SK-N-SH (cell line): Measurements from ENCODE around the gene NCBP3. TPM values are rescaled to one million over a fixed set of nuclear protein-coding genes. Genes with fewer than 3 reads are reported as not detected.

Experiments
- CTCF ChIA-PET: fragments of 300-600, 350-600 bp; formaldehyde crosslinking; extraction: SDS; loops from one replicate; lab custom pipeline; 2021; lab: Yijun Ruan, JAX
- POLR2A ChIA-PET: fragments of 350-600 bp; sonication (Branson Sonifier 250); formaldehyde crosslinking; extraction: SDS; loops from one replicate; lab custom pipeline; 2020; ENCODE audit warnings: antibody characterized with exemption, inconsistent platforms; lab: Yijun Ruan, JAX
- DNase-seq: peaks from one replicate; pipeline ENCODE4 v3.0.0; 2012
- H2AFZ ChIP-seq: fragments of 200-600 bp; sonication (generic); 2 replicates; pipeline ENCODE4 v1.8.1; 2016; ENCODE audit warnings: antibody characterized with exemption, mild to moderate bottlenecking, low read depth
- H3F3A ChIP-seq: fragments of 200-600 bp; sonication (generic); replicated peaks from 2 replicates; pipeline ENCODE3; 2016; ENCODE audit warnings: antibody characterized with exemption, mild to moderate bottlenecking; ENCODE audit not compliant: insufficient read depth
- H3K27ac ChIP-seq, 2 experiments: fragments of 200-500 bp in 1 of 2; fragments of 200-600 bp in 1 of 2; sonication (Bioruptor generic) in 1 of 2; sonication (generic), shearing (Covaris generic) in 1 of 2; 2 replicates each; pipeline versions ENCODE4 v1.5.1 to v1.6.1; 2014 to 2016; ENCODE audit warnings: low read depth in 2 of 2, inconsistent platforms in 1 of 2, low read length in 1 of 2, mild to moderate bottlenecking in 1 of 2, mixed read lengths in 1 of 2
- H3K27me3 ChIP-seq: fragments of 200-600 bp; sonication (generic), shearing (Covaris generic); 2 replicates; pipeline ENCODE4 v1.6.1; 2016; ENCODE audit warnings: mixed run types; ENCODE audit not compliant: insufficient read depth
- H3K36me3 ChIP-seq, 2 experiments: fragments of 200-500 bp in 1 of 2; fragments of 200-600 bp in 1 of 2; sonication (Bioruptor generic) in 1 of 2; sonication (generic) in 1 of 2; replicated peaks in 1 of 2; 2 replicates each; pipeline versions ENCODE3 to v1.5.1; 2014 to 2016; ENCODE audit warnings: low read length in 1 of 2, mild to moderate bottlenecking in 1 of 2; ENCODE audit not compliant: insufficient read depth in 2 of 2, control insufficient read depth in 1 of 2
- H3K4me1 ChIP-seq, 2 experiments: fragments of 200-500 bp in 1 of 2; fragments of 200-600 bp in 1 of 2; sonication (Bioruptor generic) in 1 of 2; sonication (generic), shearing (Covaris generic) in 1 of 2; 2 replicates each; pipeline versions ENCODE4 v1.5.1 to v1.6.1; 2014 to 2016; ENCODE audit warnings: low read depth in 1 of 2, low read length in 1 of 2, mixed run types in 1 of 2; ENCODE audit not compliant: insufficient read depth in 2 of 2, control insufficient read depth in 1 of 2
- H3K4me2 ChIP-seq: fragments of 200-600 bp; sonication (generic), shearing (Covaris generic); 2 replicates; pipeline ENCODE4 v1.6.1; 2017; ENCODE audit warnings: mixed run types
- H3K4me3 ChIP-seq, 2 experiments: fragments of 200-500 bp in 1 of 2; fragments of 200-600 bp in 1 of 2; sonication (Bioruptor generic) in 1 of 2; sonication (generic), shearing (Covaris generic) in 1 of 2; 2 replicates each; pipeline versions ENCODE4 v1.5.1 to v1.8.1; 2014 to 2016; ENCODE audit warnings: low read depth in 2 of 2, inconsistent platforms in 1 of 2, low read length in 1 of 2, mild to moderate bottlenecking in 1 of 2, mixed read lengths in 1 of 2, moderate library complexity in 1 of 2
- H3K79me2 ChIP-seq: fragments of 200-600 bp; sonication (generic); 2 replicates; pipeline ENCODE4 v1.8.1; 2017; ENCODE audit warnings: mild to moderate bottlenecking; ENCODE audit not compliant: insufficient read depth
- H3K9ac ChIP-seq: fragments of 200-600 bp; sonication (generic); 2 replicates; pipeline ENCODE4 v1.6.1; 2017; ENCODE audit warnings: mixed run types
- H3K9me2 ChIP-seq: fragments of 200-600 bp; sonication (generic); 2 replicates; pipeline ENCODE4 v1.6.1; 2017; ENCODE audit warnings: mixed run types
- H3K9me3 ChIP-seq: fragments of 200-600 bp; sonication (generic); 2 replicates; pipeline ENCODE4 v1.6.1; 2017; ENCODE audit warnings: mixed run types, mild to moderate bottlenecking, moderate library complexity
- H4K20me1 ChIP-seq: fragments of 200-600 bp; sonication (generic); 2 replicates; pipeline ENCODE4 v1.6.1; 2017; ENCODE audit warnings: mild to moderate bottlenecking, mixed run types; ENCODE audit not compliant: insufficient read depth
- CHD2 ChIP-seq: fragments of 150-350 bp; IDR thresholded peaks from 2 replicates; pipeline ENCODE4 v1.6.1; 2018; ENCODE audit warnings: low read length; ENCODE audit not compliant: partially characterized antibody
- ELF1 ChIP-seq: IDR thresholded peaks from 2 replicates; pipeline ENCODE4 v1.4.0; 2012
- EP300 ChIP-seq, 2 experiments: IDR thresholded peaks; 2 replicates each; pipeline versions ENCODE4 v1.4.0 to v1.6.1; 2012; ENCODE audit warnings: borderline replicate concordance in 1 of 2, low read depth in 1 of 2, low read length in 1 of 2
- FOSL2 ChIP-seq: IDR thresholded peaks from 2 replicates; pipeline ENCODE4 v1.4.0; 2012; ENCODE audit warnings: low read depth, mild to moderate bottlenecking, moderate library complexity, borderline replicate concordance
- FOXJ3 ChIP-seq: sonication (generic); formaldehyde crosslinking; IDR thresholded peaks from 2 replicates; pipeline ENCODE4 v1.5.1; 2020; ENCODE audit warnings: mild to moderate bottlenecking, missing genetic modification reagents
- JUND ChIP-seq: IDR thresholded peaks from 2 replicates; pipeline ENCODE4 v1.4.0; 2012
- MAX ChIP-seq: IDR thresholded peaks from 2 replicates; pipeline ENCODE4 v1.4.0; 2012; ENCODE audit warnings: low read depth
- MXI1 ChIP-seq: IDR thresholded peaks from 2 replicates; pipeline ENCODE4 v1.6.1; 2012; ENCODE audit warnings: mild to moderate bottlenecking, low read depth, low read length, improper control_type of control experiment
- NFIC ChIP-seq: IDR thresholded peaks from 2 replicates; pipeline ENCODE4 v1.4.0; 2012; ENCODE audit warnings: borderline replicate concordance
- RAD21 ChIP-seq: IDR thresholded peaks from 2 replicates; pipeline ENCODE4 v1.6.1; 2012; ENCODE audit warnings: mild to moderate bottlenecking, low read length
- RCOR1 ChIP-seq: fragments of 150-350 bp; IDR thresholded peaks from 2 replicates; pipeline ENCODE4 v1.6.1; 2017; ENCODE audit warnings: antibody characterized with exemption, low read length
- RFX5 ChIP-seq: IDR thresholded peaks from 2 replicates; pipeline ENCODE4 v1.6.1; 2012; ENCODE audit warnings: mild to moderate bottlenecking, improper control_type of control experiment, low read length
- RXRA ChIP-seq: IDR thresholded peaks from 2 replicates; pipeline ENCODE4 v1.4.0; 2012; ENCODE audit warnings: low read depth, mild to moderate bottlenecking, borderline replicate concordance
- SIN3A ChIP-seq: IDR thresholded peaks from 2 replicates; pipeline ENCODE4 v1.6.1; 2012; ENCODE audit warnings: low read depth, mild to moderate bottlenecking, low read length, moderate library complexity, borderline replicate concordance
- TAF1 ChIP-seq: IDR thresholded peaks from 2 replicates; pipeline ENCODE4 v1.6.1; 2012; ENCODE audit warnings: low read depth, mild to moderate bottlenecking, low read length, moderate library complexity, borderline replicate concordance
- TCF12 ChIP-seq: IDR thresholded peaks from 2 replicates; pipeline ENCODE4 v1.4.0; 2012
- YY1 ChIP-seq: IDR thresholded peaks from 2 replicates; pipeline ENCODE4 v1.4.0; 2012; ENCODE audit warnings: low read depth, mild to moderate bottlenecking
- WGBS: methylation state at CpG from one replicate; pipeline ENCODE4 v1.1.6; 2017; ENCODE audit warnings: low lambda C conversion rate; 5-methylcytosine and 5-hydroxymethylcytosine counted together
- polyA plus RNA-seq, 3 experiments: library from polyadenylated mRNA; depleted of rRNA; stranded (reverse); fragments of >200 nt; gene quantifications; 2 replicates each; pipeline ENCODE4 v1.2.3, GENCODE V29; 2012
- TF ChIP-seq, protein P1 (sequence below): fragments of 150-350 bp; IDR thresholded peaks from 2 replicates; pipeline ENCODE4 v1.6.1; 2017; ENCODE audit warnings: antibody characterized with exemption, low read length, low read depth, borderline replicate concordance
- TF ChIP-seq, protein P2 (sequence below): IDR thresholded peaks from 2 replicates; pipeline ENCODE4 v1.4.0; 2012; ENCODE audit warnings: low read depth, borderline replicate concordance

NCBP3 gene
- polyA plus RNA-seq, 1 of the 3 experiments (the other 2 are of a cell fraction) = 6.5 TPM

GRCh38 chr17:3887804-3888203 is 41.8 kb upstream of the NCBP3 start (continued):
- TF ChIP-seq, protein P1, sequence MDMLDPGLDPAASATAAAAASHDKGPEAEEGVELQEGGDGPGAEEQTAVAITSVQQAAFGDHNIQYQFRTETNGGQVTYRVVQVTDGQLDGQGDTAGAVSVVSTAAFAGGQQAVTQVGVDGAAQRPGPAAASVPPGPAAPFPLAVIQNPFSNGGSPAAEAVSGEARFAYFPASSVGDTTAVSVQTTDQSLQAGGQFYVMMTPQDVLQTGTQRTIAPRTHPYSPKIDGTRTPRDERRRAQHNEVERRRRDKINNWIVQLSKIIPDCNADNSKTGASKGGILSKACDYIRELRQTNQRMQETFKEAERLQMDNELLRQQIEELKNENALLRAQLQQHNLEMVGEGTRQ = no peak
- no peak for TF ChIP-seq RXRA
- TF ChIP-seq, all 33 proteins: peak for 0

- Histone ChIP-seq H3K9me2 (no peaks in the 10 kb centered on the region), H2AFZ (no peak overlapping the region), H3K9ac (no peak overlapping the region), H3K4me2 (no peak overlapping the region), H3K27ac (no peak overlapping the region), H3F3A (peaks cover 10% of the 10 kb centered on the region), H3K4me1 (peaks cover 9 to 34% of the 10 kb centered on the region in 2 experiments; a peak in 3 of 4 replicates), H3K36me3 (peaks cover 0 to 5% of the 10 kb centered on the region in 2 experiments), H3K27me3 (no peaks in the 10 kb centered on the region), H4K20me1 (0 out of 2 replicates have a peak, but pooled peaks cover 4% of the 10 kb centered on the region), H3K4me3 (no peak overlapping the region), H3K9me3 (no peaks in the 10 kb centered on the region), H3K79me2 (peaks cover 18% of the 10 kb centered on the region; the same call in 1 of the 2 replicates)
- DNase-seq = no peak
- CTCF ChIA-PET = interaction anchor here (1.1 kb wide), 1 partner anchor 24 kb away, joined by 3 read pairs; no protein-coding TSS in a partner anchor
- POLR2A ChIA-PET = no interaction called here
- no peak for TF ChIP-seq JUND
- no peak for TF ChIP-seq RFX5
- no peak for TF ChIP-seq SIN3A
- no peak for TF ChIP-seq RAD21
- TF ChIP-seq, protein P2, sequence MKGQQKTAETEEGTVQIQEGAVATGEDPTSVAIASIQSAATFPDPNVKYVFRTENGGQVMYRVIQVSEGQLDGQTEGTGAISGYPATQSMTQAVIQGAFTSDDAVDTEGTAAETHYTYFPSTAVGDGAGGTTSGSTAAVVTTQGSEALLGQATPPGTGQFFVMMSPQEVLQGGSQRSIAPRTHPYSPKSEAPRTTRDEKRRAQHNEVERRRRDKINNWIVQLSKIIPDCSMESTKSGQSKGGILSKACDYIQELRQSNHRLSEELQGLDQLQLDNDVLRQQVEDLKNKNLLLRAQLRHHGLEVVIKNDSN = no peak
- no peak for TF ChIP-seq EP300 (IDR thresholded peaks at IDR 0.05; ENCODE audit: borderline replicate concordance in 1 of 2, low read depth in 1 of 2, low read length in 1 of 2)
- no peak for TF ChIP-seq CHD2
- no peak for TF ChIP-seq RCOR1
- TF ChIP-seq RXRA = no peak
- no peak for TF ChIP-seq NFIC
- TF ChIP-seq MXI1 = no peak
- no peak for TF ChIP-seq TCF12
- no peak for TF ChIP-seq YY1
- no peak for TF ChIP-seq TAF1
- no peak for TF ChIP-seq FOSL2
- TF ChIP-seq FOXJ3 (CRISPR knock-in tag) = no peak
- TF ChIP-seq ELF1 = no peak
- no peak for TF ChIP-seq MAX
- WGBS = 82% methylated on average over 2 of the region's 2 CpGs
These were observed 41.3 kb upstream of the NCBP3 start for GRCh38 chr17:3887394-3887793.
